A172 (cell line): ENCODE measurements around the gene MTFMT. TPM values are rescaled to one million over a fixed set of nuclear protein-coding genes. Genes with fewer than 3 reads are reported as not detected.
A peak's percentile ranks its signal among the peaks of the same experiment; 100 is the strongest.
"Not testable (repeated sequence)": the region's sequence is repeated elsewhere in the genome, so short reads cannot be mapped to it uniquely, and the experiment has no call there.

ENCODE experiments used
- DNase-seq: peaks from one replicate; pipeline ENCODE4 v3.0.0-alpha.2; 2015; ENCODE audit warnings: low spot score
- total RNA-seq: library from RNA; depleted of rRNA; stranded (reverse); fragments of >200 nt; shearing (Covaris generic); gene quantifications from 2 replicates; pipeline ENCODE4 v1.2.3, GENCODE V29; 2014; rRNA removed

The MTFMT gene
- 33.4 and 47.1 TPM in 2 replicates for total RNA-seq

- peak; percentile 60 for DNase-seq
These were observed at the start of gene MTFMT for GRCh38 chr15:65028921-65029735. MTFMT (minus strand) TSS chr15:65029639; CDS start chr15:65029613, 26 bp downstream.

DNA sequence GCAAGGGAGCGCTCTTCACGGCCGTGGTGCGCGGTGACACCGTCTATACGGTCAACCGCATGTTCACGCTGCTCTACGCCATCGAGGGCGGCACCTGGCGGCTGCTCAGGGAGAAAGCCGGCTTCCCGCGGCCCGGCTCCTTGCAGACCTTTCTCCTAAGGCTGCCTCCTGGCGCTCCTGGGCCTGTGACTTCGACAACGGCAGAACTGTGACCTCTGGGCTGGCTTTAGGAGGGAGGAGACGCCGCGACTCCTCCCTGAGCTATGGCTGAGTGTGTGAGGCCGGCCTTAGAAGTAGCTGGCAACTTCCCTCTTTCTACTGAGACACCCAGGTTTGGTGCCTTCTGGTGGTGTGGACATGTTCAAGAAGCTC is 48.5 kb upstream of the MTFMT start:
- no peak for DNase-seq

GRCh38 chr15:65077291-65077980 is 48.0 kb upstream of the MTFMT start:
- no peak for DNase-seq

DNA sequence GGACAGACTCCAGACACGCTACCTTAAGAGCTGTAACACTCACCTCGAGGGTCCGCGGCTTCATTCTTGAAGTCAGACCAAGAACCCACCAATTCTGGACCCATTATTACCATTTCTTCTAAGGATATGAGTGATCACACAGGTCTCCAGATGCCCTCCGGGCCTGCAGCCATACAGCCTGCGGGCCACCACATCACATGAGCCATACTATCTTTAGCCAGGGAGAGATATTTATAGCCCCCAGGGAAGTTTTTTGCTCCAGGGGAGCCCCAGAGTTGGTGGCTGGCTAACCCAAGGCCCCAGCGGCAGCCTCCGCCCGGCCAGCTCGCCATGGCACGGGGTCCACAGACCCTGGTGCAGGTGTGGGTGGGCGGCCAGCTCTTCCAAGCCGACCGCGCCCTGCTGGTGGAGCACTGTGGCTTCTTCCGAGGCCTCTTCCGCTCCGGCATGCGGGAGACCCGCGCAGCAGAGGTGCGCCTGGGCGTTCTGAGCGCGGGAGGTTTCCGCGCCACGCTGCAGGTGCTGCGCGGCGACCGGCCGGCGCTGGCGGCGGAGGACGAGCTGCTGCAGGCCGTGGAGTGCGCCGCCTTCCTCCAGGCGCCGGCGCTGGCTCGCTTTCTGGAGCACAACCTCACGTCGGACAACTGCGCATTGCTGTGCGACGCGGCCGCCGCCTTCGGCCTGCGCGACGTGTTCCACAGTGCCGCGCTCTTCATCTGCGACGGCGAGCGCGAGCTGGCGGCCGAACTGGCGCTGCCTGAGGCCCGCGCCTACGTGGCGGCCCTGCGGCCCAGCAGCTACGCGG is 47.2 kb upstream of the MTFMT start, which contains the start of gene KBTBD13:
Gene KBTBD13 (plus strand): TSS at position 261 of the 805 bp plus-strand sequence. CDS start 70 bp downstream, at position 331.
- no peak for DNase-seq

- not testable (repeated sequence) for DNase-seq
These were observed 46.4 kb upstream of the MTFMT start for GRCh38 chr15:65075607-65076395.

GRCh38 chr15:65074946-65075345 is 45.5 kb upstream of the MTFMT start:
- DNase-seq: not testable (repeated sequence)

DNA sequence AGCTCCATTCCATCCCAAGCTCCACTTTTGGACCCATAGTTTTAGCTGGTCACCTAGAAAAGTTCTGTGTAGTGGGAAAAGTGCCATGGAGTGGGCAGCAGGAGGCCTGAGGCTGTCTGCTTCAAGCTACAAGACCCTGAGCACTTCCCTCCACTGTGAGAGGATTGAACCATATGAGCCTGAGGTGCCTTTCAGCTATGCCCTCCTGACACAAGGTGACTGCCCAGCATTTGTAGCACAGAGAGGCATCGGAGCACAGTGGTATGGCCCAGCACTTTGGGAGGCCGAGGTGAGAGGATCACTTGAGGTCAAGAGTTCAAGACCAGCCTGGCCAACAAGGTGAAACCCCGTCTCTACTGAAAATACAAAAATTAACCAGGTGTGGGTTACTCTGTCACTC is 43.2 kb upstream of the MTFMT start:
- DNase-seq: no peak

DNA sequence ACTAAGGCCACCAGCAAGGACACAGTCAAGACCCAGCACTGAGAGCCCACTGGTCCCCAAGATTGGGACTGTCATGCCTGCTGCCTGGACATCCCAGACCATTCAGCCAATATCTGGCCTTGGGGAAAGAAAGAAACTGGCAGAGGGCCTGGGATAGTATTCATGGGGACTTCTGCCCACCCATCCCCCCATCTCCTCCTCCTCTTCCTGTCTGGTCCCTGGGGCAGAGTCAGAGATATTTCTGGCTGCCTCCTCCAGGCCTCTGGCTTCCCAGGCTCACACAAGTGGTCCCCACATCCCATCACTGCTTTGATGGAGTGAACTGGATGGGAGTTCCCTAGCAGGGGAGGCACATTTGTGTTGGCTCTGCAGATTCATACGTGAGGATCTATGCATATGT is 42.6 kb upstream of the MTFMT start:
- DNase-seq: no peak

DNA sequence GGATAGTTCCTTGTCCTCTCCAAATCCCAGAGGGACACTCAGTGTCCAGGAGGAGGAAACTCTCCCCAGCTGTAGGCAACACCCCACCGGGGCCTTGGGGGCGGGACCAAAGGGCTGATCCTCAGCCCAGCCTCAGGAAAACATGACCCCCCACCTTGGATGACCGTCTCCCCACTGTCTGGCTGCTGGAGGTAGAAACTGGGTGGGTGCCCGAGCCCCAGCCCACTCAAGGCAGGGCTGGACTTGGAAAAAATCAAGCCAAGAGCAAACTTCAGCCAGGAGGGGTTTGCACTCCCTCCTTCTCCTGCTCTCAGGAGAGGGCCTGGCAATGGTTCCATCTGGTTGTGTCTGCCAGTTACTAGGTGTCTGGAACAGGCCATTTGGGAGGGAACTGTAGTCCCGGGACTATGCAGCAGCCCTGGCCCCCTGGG is 42.0 kb upstream of the MTFMT start:
- no peak for DNase-seq

DNA sequence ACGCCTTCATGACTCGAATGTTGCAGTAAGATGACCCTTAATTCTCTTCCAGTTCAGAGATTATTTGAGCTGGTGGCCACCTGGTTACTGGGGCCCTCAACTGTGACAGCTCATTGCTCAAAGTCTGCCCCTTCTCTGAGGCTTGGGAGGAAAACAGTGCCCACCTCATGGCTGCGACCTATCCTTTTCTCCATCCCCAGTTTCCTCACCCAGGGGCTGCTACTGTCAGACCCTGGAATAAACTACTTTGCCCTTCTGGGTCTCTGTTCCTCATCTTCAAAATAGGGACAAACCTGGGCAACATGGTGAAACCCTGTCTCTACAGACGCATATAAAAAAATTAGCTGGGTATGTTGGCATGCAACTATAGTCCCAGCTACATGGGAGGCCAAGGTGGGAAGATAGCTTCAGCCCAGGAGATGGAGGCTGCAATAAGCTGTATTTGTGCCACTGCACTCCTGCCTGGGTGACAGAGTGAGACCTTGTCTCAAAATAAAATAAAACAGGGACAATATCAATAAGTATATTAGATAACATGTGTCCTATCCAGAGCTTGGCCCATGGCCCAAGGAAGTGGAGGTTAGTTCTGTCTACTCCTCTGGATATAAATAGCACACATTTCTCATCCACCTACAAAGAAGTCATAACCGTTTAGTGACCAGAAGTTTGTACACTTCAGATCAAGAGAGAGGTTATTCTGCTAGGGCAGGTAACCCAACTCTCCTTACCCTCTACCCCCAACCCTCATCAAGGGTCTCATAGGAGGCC is 40.5 kb upstream of the MTFMT start:
- DNase-seq: no peak

DNA sequence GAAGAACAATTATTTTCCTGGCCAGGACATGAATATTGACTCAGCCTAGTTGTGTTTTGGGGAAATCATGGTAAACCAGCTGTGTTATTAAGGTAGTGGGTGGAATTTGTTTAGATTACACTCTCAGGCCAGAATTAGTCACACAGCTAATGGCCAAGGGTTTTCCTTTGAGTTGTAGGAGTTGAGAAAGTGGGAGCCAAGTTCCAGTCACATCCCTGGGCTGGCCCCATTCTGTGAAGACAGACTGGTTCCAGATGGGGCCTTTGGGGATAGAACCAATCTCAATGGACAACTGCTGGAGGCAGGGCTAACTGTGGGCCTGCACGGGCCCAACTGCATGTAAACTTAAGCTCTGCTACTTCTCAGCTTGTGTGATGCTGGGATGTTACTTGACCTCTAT is 39.7 kb upstream of the MTFMT start:
- no peak for DNase-seq

DNA sequence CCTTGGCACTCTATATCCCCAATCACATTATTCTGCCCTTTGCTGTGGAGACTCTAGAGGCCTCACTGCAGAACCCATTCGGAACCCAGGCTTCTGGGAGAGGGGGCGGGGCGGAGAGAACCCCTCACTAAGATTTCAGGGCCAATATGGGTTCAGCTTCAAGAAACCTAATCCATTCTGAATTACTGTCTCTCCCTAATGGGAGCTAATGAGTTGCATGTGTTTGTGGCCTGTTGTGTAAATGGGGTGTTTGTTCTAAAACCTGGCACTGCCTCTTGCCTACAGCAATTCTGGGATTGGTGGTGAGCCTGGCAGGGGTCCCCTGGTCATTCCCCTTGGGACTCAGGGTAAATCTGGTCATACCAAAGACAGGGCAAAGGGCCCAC is 39.0 kb upstream of the MTFMT start:
- DNase-seq: no peak

DNA sequence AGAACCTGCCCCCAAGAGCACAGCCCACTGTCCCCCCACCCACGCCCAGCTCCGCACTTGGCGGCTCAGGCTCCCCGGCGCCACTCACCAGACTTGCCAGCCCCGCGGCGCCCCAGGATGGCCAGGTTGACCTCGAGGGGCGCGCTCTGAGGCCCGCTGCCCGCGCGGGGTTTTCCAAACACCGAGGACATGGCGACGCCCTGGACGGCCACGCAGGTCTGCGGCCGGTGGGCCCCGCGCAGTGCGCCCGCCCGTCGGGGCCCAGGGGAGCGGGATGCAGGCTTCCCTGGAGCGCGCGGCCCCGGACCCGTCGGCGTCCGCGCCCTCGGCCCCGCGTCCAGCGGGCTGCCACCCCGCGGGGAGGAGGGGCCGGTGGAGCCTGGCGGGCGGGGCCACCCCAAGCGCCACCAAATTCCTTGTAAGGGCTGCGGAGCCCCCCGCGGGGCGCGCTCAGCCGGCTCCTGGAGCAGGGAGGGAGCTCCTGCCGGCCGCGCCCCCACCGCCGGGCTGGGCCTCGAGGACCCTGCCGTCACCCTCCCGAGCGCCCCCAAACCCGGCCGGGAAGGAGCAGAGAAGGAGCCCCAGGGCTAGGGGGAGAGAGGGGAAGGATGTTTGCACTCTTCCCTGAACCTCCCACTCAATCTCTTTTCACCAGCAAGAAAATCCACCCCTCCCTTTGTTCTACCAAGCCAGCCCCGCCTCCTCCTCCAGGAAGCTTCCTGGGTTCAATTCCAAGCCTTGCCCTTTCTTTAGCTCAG is 38.4 kb upstream of the MTFMT start, which contains the start of gene RASL12:
Gene RASL12 (minus strand): TSS at position 347 of the 758 bp plus-strand sequence. CDS start 156 bp downstream, at position 191.
- DNase-seq: no peak

DNA sequence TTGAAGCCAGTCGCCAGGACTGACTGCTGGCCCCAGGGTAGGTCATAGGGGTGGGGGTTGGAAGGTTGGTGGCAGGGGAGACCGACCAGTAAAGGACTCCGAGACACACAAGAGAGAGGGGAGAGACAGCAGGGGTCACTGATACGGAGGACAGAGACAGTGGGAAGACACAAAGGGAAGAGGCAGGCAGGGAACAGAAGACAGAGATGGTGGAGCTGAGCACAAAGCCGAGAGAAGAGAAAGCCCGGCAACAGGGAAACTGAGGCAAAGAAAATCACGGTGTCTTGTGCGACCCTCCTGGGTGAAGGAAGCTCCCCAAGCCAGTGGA is 37.8 kb upstream of the MTFMT start:
- no peak for DNase-seq

DNA sequence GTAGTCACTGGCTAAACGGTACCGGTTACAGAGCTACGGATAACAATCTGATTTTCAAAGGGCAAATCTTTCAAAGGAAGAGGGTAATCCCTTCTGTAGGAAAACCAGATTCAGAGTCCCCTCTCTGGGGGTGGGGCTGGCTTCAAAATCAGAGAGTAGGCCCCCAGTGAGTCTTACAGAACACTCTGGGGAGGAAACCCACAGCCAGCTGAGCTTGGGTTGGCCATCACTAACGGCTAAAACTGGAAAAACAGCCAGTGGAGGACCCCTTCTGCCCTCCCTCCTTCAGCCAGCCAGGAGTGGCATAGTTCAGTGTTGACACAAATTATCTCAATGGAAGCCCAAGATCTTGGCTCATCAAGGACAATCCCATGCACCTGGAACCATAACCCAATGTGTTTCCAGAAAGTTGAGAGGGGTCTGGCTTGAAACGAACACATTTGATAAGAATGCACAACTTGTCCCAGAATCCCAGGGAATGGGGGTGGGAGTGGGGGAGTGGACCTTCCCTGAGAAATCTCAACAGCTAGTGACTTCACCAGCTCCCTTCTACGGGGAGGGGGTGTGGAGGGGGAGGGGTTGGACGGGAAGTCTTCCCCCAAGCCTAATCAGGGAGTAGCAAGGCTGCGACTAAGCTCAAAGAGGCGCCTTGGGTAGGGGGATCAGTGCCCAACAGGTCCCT is 37.3 kb upstream of the MTFMT start:
- no peak for DNase-seq

DNA sequence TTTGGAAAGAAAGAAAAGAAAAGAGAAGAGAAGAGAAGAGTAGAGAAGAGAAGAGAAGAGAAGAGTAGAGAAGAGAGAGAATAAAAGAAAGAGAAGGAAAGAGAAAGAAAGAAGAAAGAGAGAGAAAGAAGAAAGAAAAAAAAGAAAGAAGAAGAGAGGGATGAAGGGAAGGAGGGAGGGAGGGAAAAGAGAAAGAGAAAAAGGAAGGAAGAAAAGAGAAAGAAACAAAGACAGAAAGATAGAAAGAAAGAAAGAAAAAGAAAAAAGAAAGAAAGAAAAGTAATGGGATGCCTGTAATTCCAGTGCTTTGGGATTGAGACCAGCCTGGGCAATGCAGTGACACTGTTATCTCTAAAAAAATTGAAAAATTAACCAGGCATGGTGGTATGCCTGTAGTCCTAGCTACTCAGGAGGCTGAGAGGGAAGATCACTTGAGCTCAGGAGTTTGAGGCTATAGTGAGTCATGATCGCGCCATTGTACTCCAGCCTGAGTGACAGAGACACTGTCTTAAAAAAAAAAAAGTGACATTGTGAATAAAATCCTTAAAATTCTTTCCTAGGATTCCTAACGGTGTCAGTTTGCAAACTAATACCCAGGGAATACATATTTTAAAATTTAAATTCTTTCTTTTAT is 36.7 kb upstream of the MTFMT start:
- DNase-seq: no peak

GRCh38 chr15:65062726-65063125 is 33.3 kb upstream of the MTFMT start:
- DNase-seq: no peak

DNA sequence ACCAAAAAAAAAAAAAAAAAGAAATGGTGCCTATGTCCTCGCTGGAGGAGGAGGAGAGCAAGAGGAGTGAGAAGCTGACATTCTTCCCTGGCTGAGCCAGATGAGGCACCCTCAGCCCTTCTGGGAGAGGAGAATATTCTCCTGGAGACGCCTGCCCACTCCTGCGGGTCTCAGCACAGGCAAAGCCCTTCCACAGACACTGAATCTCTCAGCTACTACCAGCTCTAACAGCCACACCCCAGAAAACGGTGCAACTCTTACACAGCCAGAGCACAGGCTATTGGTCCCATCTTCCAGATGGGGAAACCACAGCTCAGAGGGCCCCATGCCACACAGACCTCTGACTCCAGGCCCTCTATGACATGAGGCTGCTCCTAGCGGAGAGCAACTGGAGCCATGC is 32.6 kb upstream of the MTFMT start:
- no peak for DNase-seq
